ENCODE measurements around the gene HOXD11.

HOXD11 gene

DNA sequence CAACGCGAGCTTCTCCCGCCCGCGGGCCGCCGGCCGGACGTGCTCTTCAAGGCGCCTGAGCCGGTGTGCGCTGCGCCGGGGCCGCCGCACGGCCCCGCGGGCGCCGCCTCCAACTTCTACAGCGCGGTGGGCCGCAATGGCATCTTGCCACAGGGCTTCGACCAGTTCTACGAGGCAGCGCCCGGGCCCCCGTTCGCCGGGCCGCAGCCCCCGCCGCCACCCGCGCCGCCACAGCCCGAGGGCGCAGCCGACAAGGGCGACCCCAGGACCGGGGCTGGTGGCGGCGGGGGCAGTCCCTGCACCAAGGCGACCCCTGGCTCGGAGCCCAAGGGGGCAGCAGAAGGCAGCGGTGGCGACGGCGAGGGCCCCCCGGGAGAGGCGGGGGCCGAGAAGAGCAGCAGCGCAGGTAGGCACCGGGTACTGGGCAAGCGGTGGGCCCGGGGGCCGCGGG is 676 bp downstream of the HOXD11 start:
- Histone ChIP-seq H3K36me3 (ENCODE audit: control insufficient read depth, low read length) (no peaks in the 10 kb centered on the region), H3K27me3 (ENCODE audit: control insufficient read depth, low read length) (no peaks in the 10 kb centered on the region), H3F3A (ENCODE audit: control insufficient read depth, insufficient read depth) (no peaks in the 10 kb centered on the region), H3K4me3 (ENCODE audit: low read length) (no peak overlapping the region), H4K20me1 (ENCODE audit: control insufficient read depth, insufficient read depth, low read depth, low read length) (no peaks in the 10 kb centered on the region), H3K4me2 (ENCODE audit: low read length) (no peak overlapping the region), H3K79me2 (ENCODE audit: control insufficient read depth, low read length) (no peaks in the 10 kb centered on the region), H3K4me1 (ENCODE audit: control insufficient read depth, low read length) (no peaks in the 10 kb centered on the region), H3K9me3 (ENCODE audit: control insufficient read depth, insufficient read depth, low read length) (no peaks in the 10 kb centered on the region), H3K27ac (ENCODE audit: low read depth, low read length) (no peak overlapping the region), H3K9me2 (replicated peaks; ENCODE audit: control insufficient read depth, low read length) (no peaks in the 10 kb centered on the region)
- TF ChIP-seq, protein P1, sequence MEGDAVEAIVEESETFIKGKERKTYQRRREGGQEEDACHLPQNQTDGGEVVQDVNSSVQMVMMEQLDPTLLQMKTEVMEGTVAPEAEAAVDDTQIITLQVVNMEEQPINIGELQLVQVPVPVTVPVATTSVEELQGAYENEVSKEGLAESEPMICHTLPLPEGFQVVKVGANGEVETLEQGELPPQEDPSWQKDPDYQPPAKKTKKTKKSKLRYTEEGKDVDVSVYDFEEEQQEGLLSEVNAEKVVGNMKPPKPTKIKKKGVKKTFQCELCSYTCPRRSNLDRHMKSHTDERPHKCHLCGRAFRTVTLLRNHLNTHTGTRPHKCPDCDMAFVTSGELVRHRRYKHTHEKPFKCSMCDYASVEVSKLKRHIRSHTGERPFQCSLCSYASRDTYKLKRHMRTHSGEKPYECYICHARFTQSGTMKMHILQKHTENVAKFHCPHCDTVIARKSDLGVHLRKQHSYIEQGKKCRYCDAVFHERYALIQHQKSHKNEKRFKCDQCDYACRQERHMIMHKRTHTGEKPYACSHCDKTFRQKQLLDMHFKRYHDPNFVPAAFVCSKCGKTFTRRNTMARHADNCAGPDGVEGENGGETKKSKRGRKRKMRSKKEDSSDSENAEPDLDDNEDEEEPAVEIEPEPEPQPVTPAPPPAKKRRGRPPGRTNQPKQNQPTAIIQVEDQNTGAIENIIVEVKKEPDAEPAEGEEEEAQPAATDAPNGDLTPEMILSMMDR (IDR thresholded peaks at IDR 0.05; ENCODE audit: low read depth, low read length, poor library complexity, severe bottlenecking): no peak
- no peak for TF ChIP-seq EZH2phosphoT487 (IDR thresholded peaks at IDR 0.05; ENCODE audit: borderline replicate concordance, low read length)

GRCh38 chr2:176109192-176109901 is 2.3 kb downstream of the HOXD11 start:
- H3F3A ChIP-seq (ENCODE audit: control insufficient read depth, insufficient read depth): no peaks in the 10 kb centered on the region
- H3K4me3 ChIP-seq (ENCODE audit: low read length): no peak overlapping the region
- H3K79me2 ChIP-seq (ENCODE audit: control insufficient read depth, low read length): no peaks in the 10 kb centered on the region
- H3K4me2 ChIP-seq (ENCODE audit: low read length): no peak overlapping the region
- H3K27ac ChIP-seq (ENCODE audit: low read depth, low read length): no peak overlapping the region
- no peaks in the 10 kb centered on the region for H3K9me3 ChIP-seq (ENCODE audit: control insufficient read depth, insufficient read depth, low read length)
- no peaks in the 10 kb centered on the region for H3K36me3 ChIP-seq (ENCODE audit: control insufficient read depth, low read length)
- H4K20me1 ChIP-seq (ENCODE audit: control insufficient read depth, insufficient read depth, low read depth, low read length): no peaks in the 10 kb centered on the region
- no peaks in the 10 kb centered on the region for H3K4me1 ChIP-seq (ENCODE audit: control insufficient read depth, low read length)
- no peaks in the 10 kb centered on the region for H3K9me2 ChIP-seq (replicated peaks; ENCODE audit: control insufficient read depth, low read length)
- no peak for TF ChIP-seq EZH2phosphoT487 (IDR thresholded peaks at IDR 0.05; ENCODE audit: borderline replicate concordance, low read length)
- TF ChIP-seq, protein P1 (IDR thresholded peaks at IDR 0.05; ENCODE audit: low read depth, low read length, poor library complexity, severe bottlenecking): no peak
- H3K27me3 ChIP-seq (ENCODE audit: control insufficient read depth, low read length): peaks cover 15% of the 10 kb centered on the region

GRCh38 chr2:176109946-176110345 is 2.9 kb downstream of the HOXD11 start:
- no peak overlapping the region for H3K4me3 ChIP-seq (ENCODE audit: low read length)
- H3F3A ChIP-seq (ENCODE audit: control insufficient read depth, insufficient read depth): no peaks in the 10 kb centered on the region
- peaks cover 21% of the 10 kb centered on the region for H3K27me3 ChIP-seq (ENCODE audit: control insufficient read depth, low read length)
- H3K79me2 ChIP-seq (ENCODE audit: control insufficient read depth, low read length): no peaks in the 10 kb centered on the region
- TF ChIP-seq EZH2phosphoT487 (IDR thresholded peaks at IDR 0.05; ENCODE audit: borderline replicate concordance, low read length): no peak
- TF ChIP-seq, protein P1 (IDR thresholded peaks at IDR 0.05; ENCODE audit: low read depth, low read length, poor library complexity, severe bottlenecking): no peak
- H3K4me1 ChIP-seq (ENCODE audit: control insufficient read depth, low read length): no peaks in the 10 kb centered on the region
- H3K27ac ChIP-seq (ENCODE audit: low read depth, low read length): no peak overlapping the region
- no peak overlapping the region for H3K4me2 ChIP-seq (ENCODE audit: low read length)
- no peaks in the 10 kb centered on the region for H3K36me3 ChIP-seq (ENCODE audit: control insufficient read depth, low read length)
- H4K20me1 ChIP-seq (ENCODE audit: control insufficient read depth, insufficient read depth, low read depth, low read length): no peaks in the 10 kb centered on the region
- no peaks in the 10 kb centered on the region for H3K9me2 ChIP-seq (replicated peaks; ENCODE audit: control insufficient read depth, low read length)
- H3K9me3 ChIP-seq (ENCODE audit: control insufficient read depth, insufficient read depth, low read length): no peaks in the 10 kb centered on the region

All from DOHH2 (cell line).